Ovary (tissue), 9 donors: ENCODE measurements around the gene GRM8. TPM values are rescaled to one million over a fixed set of nuclear protein-coding genes. Genes with fewer than 3 reads are reported as not detected.
A peak's percentile ranks its signal among the peaks of the same experiment; 100 is the strongest.

Experiments used
- DNase-seq, 5 donors: peaks; one replicate each; pipeline ENCODE4 v3.0.0-alpha.2; 2019 to 2020
- H3K27ac ChIP-seq, 2 donors: fragments of 200-600 bp; one replicate each; pipeline versions ENCODE4 v1.5.1 to v1.8.0; 2019 to 2022
- H3K27me3 ChIP-seq: fragments of 200-600 bp; one replicate; pipeline ENCODE4 v1.8.0; 2022
- H3K36me3 ChIP-seq: fragments of 200-600 bp; sonication (generic); one replicate; pipeline ENCODE4 v1.5.1; 2019
- H3K4me1 ChIP-seq: one replicate; pipeline ENCODE4 v1.8.1; 2013; ENCODE audit warnings: mild to moderate bottlenecking, moderate library complexity; ENCODE audit not compliant: insufficient read depth
- H3K4me3 ChIP-seq: fragments of 200-600 bp; sonication (generic); one replicate; pipeline ENCODE4 v1.5.1; 2017
- H3K9me3 ChIP-seq, 2 donors: fragments of 200-600 bp in 1 of 2; sonication (generic) in 1 of 2; one replicate each; pipeline versions ENCODE4 v1.5.1 to v1.8.1; 2013 to 2019; ENCODE audit warnings: mild to moderate bottlenecking in 1 of 2, moderate library complexity in 1 of 2
- EP300 ChIP-seq: sonication (generic); formaldehyde crosslinking; IDR thresholded peaks from one replicate; pipeline ENCODE4 v1.6.1; 2017; ENCODE audit warnings: antibody characterized with exemption
- POLR2A ChIP-seq: fragments of 450-650 bp; IDR thresholded peaks from one replicate; pipeline ENCODE4 v1.6.1; 2017; ENCODE audit warnings: antibody characterized with exemption, mild to moderate bottlenecking, moderate library complexity
- WGBS, 3 donors: extraction: QIAGEN DNeasy Blood & Tissue Kit in 1 of 3; methylation state at CpG; one replicate each; pipeline versions ENCODE4 v1.1.5 to v1.1.7; 2013 to 2017; 5-methylcytosine and 5-hydroxymethylcytosine counted together
- intact Hi-C, 4 donors: fragments of 100-400 bp; cut with DNase I; formaldehyde crosslinking; loops; one replicate each; pipeline versions ENCODE4 v1.11.0 to v1.15.1; 2022 to 2023
- polyA plus RNA-seq, 2 donors: library from polyadenylated mRNA; stranded (reverse); fragments of 200-250 nt in 1 of 2; fragments of 350-450 nt in 1 of 2; fragmentation: Illumina TruSeq in 1 of 2; extraction: RNeasy Lipid Tissue Mini Kit (QIAGEN cat#74804) in 1 of 2; gene quantifications; one replicate each; pipeline ENCODE4 v1.2.3, GENCODE V29; 2013 to 2014
- total RNA-seq, 7 donors: library from RNA; depleted of rRNA in 2 of 7; stranded (reverse); fragments of >200 nt in 2 of 7; fragmentation: NEBNext Ultra II Directional in 3 of 7; extraction: Animal tissue kit (Norgen Biotek cat#: 25700) in 3 of 7; gene quantifications; one replicate each; pipeline versions ENCODE4 v1.1.0 to v1.2.4, GENCODE V29; 2016 to 2023
- TF ChIP-seq, protein P1 (sequence below), 3 donors: fragments of 450-650 bp in 2 of 3; fragments of 200-600 bp in 1 of 3; IDR thresholded peaks; one replicate each; pipeline versions ENCODE4 v1.5.1 to v1.8.0; 2016 to 2022; ENCODE audit warnings: antibody characterized with exemption in 3 of 3, mild to moderate bottlenecking in 1 of 3
- donor health status: DM: no; HTN: no; CAD: no; lungs with moderate emphysema.
- donor health status: DM: no; HTN: no; CAD: no.
- donor health status: Bipolar disorder and iron deficiency.
- donor health status: DM: yes; HTN: yes; CAD: no.
- donor health status: DM: no; HTN: no; CAD: no.
- donor health status: DM: yes; HTN: yes; CAD: no.

GRM8 gene
- total and polyA plus RNA-seq, 9 donors: 0.38 to 4.0 (median 1.0) TPM; not detected in 1

- TF ChIP-seq, protein P1, sequence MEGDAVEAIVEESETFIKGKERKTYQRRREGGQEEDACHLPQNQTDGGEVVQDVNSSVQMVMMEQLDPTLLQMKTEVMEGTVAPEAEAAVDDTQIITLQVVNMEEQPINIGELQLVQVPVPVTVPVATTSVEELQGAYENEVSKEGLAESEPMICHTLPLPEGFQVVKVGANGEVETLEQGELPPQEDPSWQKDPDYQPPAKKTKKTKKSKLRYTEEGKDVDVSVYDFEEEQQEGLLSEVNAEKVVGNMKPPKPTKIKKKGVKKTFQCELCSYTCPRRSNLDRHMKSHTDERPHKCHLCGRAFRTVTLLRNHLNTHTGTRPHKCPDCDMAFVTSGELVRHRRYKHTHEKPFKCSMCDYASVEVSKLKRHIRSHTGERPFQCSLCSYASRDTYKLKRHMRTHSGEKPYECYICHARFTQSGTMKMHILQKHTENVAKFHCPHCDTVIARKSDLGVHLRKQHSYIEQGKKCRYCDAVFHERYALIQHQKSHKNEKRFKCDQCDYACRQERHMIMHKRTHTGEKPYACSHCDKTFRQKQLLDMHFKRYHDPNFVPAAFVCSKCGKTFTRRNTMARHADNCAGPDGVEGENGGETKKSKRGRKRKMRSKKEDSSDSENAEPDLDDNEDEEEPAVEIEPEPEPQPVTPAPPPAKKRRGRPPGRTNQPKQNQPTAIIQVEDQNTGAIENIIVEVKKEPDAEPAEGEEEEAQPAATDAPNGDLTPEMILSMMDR (IDR thresholded peaks at IDR 0.05): no peak
- TF ChIP-seq EP300 (no peak), POLR2A (no peak)
- H3K27ac ChIP-seq: no peak overlapping the region
- no peak for DNase-seq
- no peaks in the 10 kb centered on the region for H3K9me3 ChIP-seq
- H3K4me1 ChIP-seq: no peaks in the 10 kb centered on the region
- WGBS, 3 donors: 70 to 79% (median 77%) methylated on average over 2 of the region's 2 CpGs
- H3K27me3 ChIP-seq: no peaks in the 10 kb centered on the region
- intact Hi-C loops: no loop called here
- no peaks in the 10 kb centered on the region for H3K36me3 ChIP-seq
- H3K4me3 ChIP-seq: no peak overlapping the region
These were observed 133.2 kb downstream of the GRM8 start for GRCh38 chr7:127119517-127119916.

DNA sequence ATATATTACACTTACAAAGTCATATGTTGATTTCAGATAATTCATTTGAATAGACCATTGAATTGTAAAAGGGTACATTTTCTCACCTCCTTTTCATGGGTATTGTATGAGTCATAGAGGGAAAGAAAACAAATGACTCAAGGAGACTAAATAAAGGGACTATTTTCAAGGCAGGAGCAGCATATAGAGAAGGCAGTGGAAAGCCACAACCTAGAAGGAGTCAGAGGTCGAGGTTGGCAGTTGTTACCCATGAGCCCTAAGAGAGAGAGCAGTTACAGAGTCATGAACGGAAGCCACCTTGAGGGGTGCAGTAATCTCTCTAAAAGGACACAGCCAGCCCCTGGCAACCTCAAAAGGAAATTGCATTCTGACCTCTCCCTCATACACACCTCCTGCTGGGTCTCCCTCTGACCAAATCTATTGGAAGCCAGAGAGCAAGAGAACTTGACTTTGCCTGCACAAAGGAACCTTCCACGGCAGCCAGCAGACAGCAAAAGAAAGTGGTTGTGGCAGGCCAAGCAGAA lies 137.9 kb downstream of the GRM8 start:
- H3K4me1 ChIP-seq: no peaks in the 10 kb centered on the region
- DNase-seq: no peak
- intact Hi-C loops: no loop called here
- no peaks in the 10 kb centered on the region for H3K27me3 ChIP-seq
- H3K36me3 ChIP-seq: no peaks in the 10 kb centered on the region
- H3K27ac ChIP-seq: no peak overlapping the region
- TF ChIP-seq POLR2A: no peak
- TF ChIP-seq EP300: no peak
- TF ChIP-seq, protein P1 (IDR thresholded peaks at IDR 0.05): no peak
- no peak overlapping the region for H3K4me3 ChIP-seq
- no peaks in the 10 kb centered on the region for H3K9me3 ChIP-seq
- WGBS, 3 donors: 58 to 65% (median 58%) methylated on average over 3 of the region's 3 CpGs

- Histone ChIP-seq H3K4me1 (no peaks in the 10 kb centered on the region), H3K9me3 (no peaks in the 10 kb centered on the region), H3K27me3 (no peaks in the 10 kb centered on the region), H3K4me3 (no peak overlapping the region), H3K27ac (no peak overlapping the region), H3K36me3 (no peaks in the 10 kb centered on the region)
- DNase-seq: peak in 1 of 5 donors; percentile 12
- WGBS, 3 donors: 14 to 17% (median 17%) methylated on average over 5 of the region's 5 CpGs
- intact Hi-C loops: no loop called here
- TF ChIP-seq, protein P1 (IDR thresholded peaks at IDR 0.05): no peak
- TF ChIP-seq EP300 (no peak), POLR2A (no peak)
These were observed 145.1 kb downstream of the GRM8 start for GRCh38 chr7:127107601-127108007.

DNA sequence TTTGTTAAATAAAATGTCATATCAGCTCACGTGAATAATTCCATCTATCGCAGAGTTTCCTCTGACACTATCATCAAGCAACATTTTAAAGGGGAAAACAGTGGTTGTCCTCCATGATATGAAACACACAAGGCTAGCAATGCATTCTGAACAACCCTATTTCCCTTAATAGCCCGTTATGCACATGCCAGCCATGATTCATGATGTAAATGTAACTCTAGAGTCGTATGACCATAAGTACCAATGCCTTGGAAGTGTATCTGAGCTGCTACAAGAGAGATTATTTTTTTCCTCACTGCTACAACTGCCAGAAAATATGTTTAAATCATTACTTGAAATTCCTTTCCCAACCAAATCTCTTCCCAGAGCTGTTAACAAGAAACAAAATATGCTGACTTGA lies 159.4 kb downstream of the GRM8 start:
- H3K4me1 ChIP-seq: no peaks in the 10 kb centered on the region
- H3K36me3 ChIP-seq: no peaks in the 10 kb centered on the region
- H3K4me3 ChIP-seq: no peak overlapping the region
- TF ChIP-seq, protein P1 (IDR thresholded peaks at IDR 0.05): no peak
- TF ChIP-seq EP300: no peak
- TF ChIP-seq POLR2A: no peak
- H3K27me3 ChIP-seq: no peaks in the 10 kb centered on the region
- no peak for DNase-seq
- 43 to 59% (median 49%) methylated on average over 4 of the region's 4 CpGs for WGBS, 3 donors
- intact Hi-C loops: no loop called here
- H3K27ac ChIP-seq: no peak overlapping the region
- no peaks in the 10 kb centered on the region for H3K9me3 ChIP-seq
